ENCODE results near the gene GAREM1.

- TF ChIP-seq CTCF (conservative IDR thresholded peaks at IDR 0.05) (no peak), ZFX (IDR thresholded peaks at IDR 0.05) (no peak)
Observed at GRCh38 chr18:32319084-32319483, 151.6 kb downstream of the GAREM1 start.
